IMR-90 (cell line): ENCODE results near the gene SRGAP3. TPM values are rescaled to one million over a fixed set of nuclear protein-coding genes. Genes with fewer than 3 reads are reported as not detected.

Experiments used
- ATAC-seq: fragments of 200-7000 bp; cut with Tn5 transposase; 2 replicates; pipeline ENCODE4 v1.9.1; 2020; ENCODE audit warnings: low read depth, mild to moderate bottlenecking, moderate library complexity
- BruUV-seq: library from RNA; stranded (reverse); fragments of 400-500 nt; replicated peaks from 2 replicates; lab custom pipeline; 2021; lab: Mats Ljungman, UMichigan
- CTCF ChIA-PET: fragments of 300-600 bp; formaldehyde crosslinking; extraction: SDS; loops from one replicate; lab custom pipeline; 2021; ENCODE audit warnings: antibody characterized with exemption; lab: Yijun Ruan, JAX
- POLR2A ChIA-PET: fragments of 300-600 bp; sonication (Branson Sonifier 250); formaldehyde crosslinking; loops from one replicate; lab custom pipeline; 2022; ENCODE audit warnings: antibody characterized with exemption; ENCODE audit not compliant: unreplicated experiment; lab: Charles Lee
- DNase-seq: peaks from one replicate; pipeline ENCODE4 v3.0.0; 2013
- H2AFZ ChIP-seq: replicated peaks from 2 replicates; pipeline ENCODE3; 2013; ENCODE audit warnings: low read length, mild to moderate bottlenecking; ENCODE audit not compliant: poor library complexity
- H2AK5ac ChIP-seq: 2 replicates; pipeline ENCODE4 v1.6.1; 2013; ENCODE audit warnings: low read depth, low read length, inconsistent platforms
- H2AK9ac ChIP-seq: replicated peaks from 2 replicates; pipeline ENCODE3; 2013; ENCODE audit warnings: mild to moderate bottlenecking, low read depth, low read length, moderate library complexity; ENCODE audit not compliant: poor library complexity
- H2BK120ac ChIP-seq: 2 replicates; pipeline ENCODE4 v1.6.1; 2013; ENCODE audit warnings: low read depth, low read length, inconsistent platforms
- H2BK15ac ChIP-seq: 3 replicates; pipeline ENCODE4 v1.6.1; 2013; ENCODE audit warnings: low read depth, low read length, inconsistent platforms
- H2BK20ac ChIP-seq: 2 replicates; pipeline ENCODE4 v1.6.1; 2013; ENCODE audit warnings: low read depth, mild to moderate bottlenecking, inconsistent platforms, low read length, moderate library complexity
- H2BK5ac ChIP-seq: 2 replicates; pipeline ENCODE4 v1.6.1; 2013; ENCODE audit warnings: mild to moderate bottlenecking, low read depth, low read length, inconsistent platforms; ENCODE audit not compliant: poor library complexity, severe bottlenecking
- H3K14ac ChIP-seq: replicated peaks from 2 replicates; pipeline ENCODE4 v1.6.1; 2013; ENCODE audit warnings: low read depth, low read length, inconsistent platforms
- H3K18ac ChIP-seq: 2 replicates; pipeline ENCODE4 v1.6.1; 2013; ENCODE audit warnings: low read depth, low read length, control low read depth
- H3K23ac ChIP-seq: 2 replicates; pipeline ENCODE4 v1.6.1; 2013; ENCODE audit warnings: low read depth, low read length, inconsistent platforms
- H3K27ac ChIP-seq: 2 replicates; pipeline ENCODE4 v1.5.1; 2013; ENCODE audit warnings: mild to moderate bottlenecking, control low read depth, low read length; ENCODE audit not compliant: insufficient read depth
- H3K27me3 ChIP-seq: 2 replicates; pipeline ENCODE4 v1.6.1; 2013; ENCODE audit warnings: low read length; ENCODE audit not compliant: control insufficient read depth, insufficient read depth
- H3K36me3 ChIP-seq: 2 replicates; pipeline ENCODE4 v1.6.1; 2013; ENCODE audit warnings: low read length, mixed read lengths; ENCODE audit not compliant: control insufficient read depth, insufficient read depth
- H3K4ac ChIP-seq: 2 replicates; pipeline ENCODE4 v1.6.1; 2013; ENCODE audit warnings: low read depth, low read length, inconsistent platforms
- H3K4me1 ChIP-seq: 2 replicates; pipeline ENCODE4 v1.6.1; 2013; ENCODE audit warnings: low read length, mixed read lengths; ENCODE audit not compliant: control insufficient read depth, insufficient read depth
- H3K4me2 ChIP-seq: 2 replicates; pipeline ENCODE4 v1.6.1; 2013; ENCODE audit warnings: low read depth, mild to moderate bottlenecking, control low read depth, low read length, moderate library complexity
- H3K4me3 ChIP-seq: 2 replicates; pipeline ENCODE4 v1.5.1; 2013; ENCODE audit warnings: low read depth, mild to moderate bottlenecking, control low read depth, low read length, moderate library complexity; ENCODE audit not compliant: insufficient read depth
- H3K56ac ChIP-seq: 2 replicates; pipeline ENCODE4 v1.6.1; 2013; ENCODE audit warnings: low read length, inconsistent platforms; ENCODE audit not compliant: insufficient read depth; ENCODE audit errors: extremely low read depth
- H3K79me1 ChIP-seq, 2 experiments: 2 replicates each; pipeline ENCODE4 v1.6.1; 2013; ENCODE audit warnings: low read length in 2 of 2, inconsistent platforms in 1 of 2, low read depth in 1 of 2
- H3K9ac ChIP-seq: 2 replicates; pipeline ENCODE4 v1.6.1; 2013; ENCODE audit warnings: low read depth, low read length, control low read depth
- H3K9me1 ChIP-seq: 2 replicates; pipeline ENCODE4 v1.6.1; 2013; ENCODE audit warnings: low read length, inconsistent platforms; ENCODE audit not compliant: insufficient read depth
- H3K9me3 ChIP-seq: 2 replicates; pipeline ENCODE4 v1.6.1; 2013; ENCODE audit warnings: low read length; ENCODE audit not compliant: control insufficient read depth, insufficient read depth
- H4K20me1 ChIP-seq: 2 replicates; pipeline ENCODE4 v1.6.1; 2013; ENCODE audit warnings: low read length, inconsistent platforms; ENCODE audit not compliant: insufficient read depth
- H4K5ac ChIP-seq: 2 replicates; pipeline ENCODE4 v1.6.1; 2013; ENCODE audit warnings: mild to moderate bottlenecking, low read depth, low read length, control low read depth
- H4K8ac ChIP-seq, 2 experiments: 2 replicates each; pipeline ENCODE4 v1.6.1; 2013; ENCODE audit warnings: low read depth in 2 of 2, low read length in 2 of 2, control low read depth in 1 of 2, inconsistent platforms in 1 of 2
- H4K91ac ChIP-seq: 2 replicates; pipeline ENCODE4 v1.6.1; 2013; ENCODE audit warnings: low read depth, low read length, inconsistent platforms; ENCODE audit not compliant: insufficient read depth
- BHLHE40 ChIP-seq: fragments of 150-350 bp; IDR thresholded peaks from 2 replicates; pipeline ENCODE4 v1.6.1; 2016; ENCODE audit warnings: mild to moderate bottlenecking, low read depth, low read length
- CHD1 ChIP-seq: IDR thresholded peaks from 2 replicates; pipeline ENCODE4 v1.6.1; 2012; ENCODE audit warnings: low read depth, low read length, improper control_type of control experiment
- CTCF ChIP-seq: conservative IDR thresholded peaks from 2 replicates; pipeline ENCODE4 v1.5.1; 2012; ENCODE audit warnings: mild to moderate bottlenecking, low read depth, low read length, improper control_type of control experiment
- FOS ChIP-seq: fragments of 150-350 bp; IDR thresholded peaks from 2 replicates; pipeline ENCODE4 v1.6.1; 2016; ENCODE audit warnings: low read depth, low read length
- MAFK ChIP-seq: IDR thresholded peaks from 2 replicates; pipeline ENCODE4 v1.6.1; 2012; ENCODE audit warnings: low read depth, low read length, improper control_type of control experiment
- MAZ ChIP-seq: IDR thresholded peaks from 2 replicates; pipeline ENCODE4 v1.6.1; 2012; ENCODE audit warnings: low read depth, mild to moderate bottlenecking, low read length, improper control_type of control experiment, moderate library complexity, borderline replicate concordance
- NFE2L2 ChIP-seq: fragments of 150-350 bp; IDR thresholded peaks from 2 replicates; pipeline ENCODE4 v1.6.1; 2016; ENCODE audit warnings: low read depth, mild to moderate bottlenecking, low read length
- POLR2A ChIP-seq: IDR thresholded peaks from 2 replicates; pipeline ENCODE4 v1.6.1; 2012; ENCODE audit warnings: mild to moderate bottlenecking, low read depth, low read length
- RAD21 ChIP-seq: IDR thresholded peaks from 2 replicates; pipeline ENCODE4 v1.6.1; 2012; ENCODE audit warnings: low read length, improper control_type of control experiment
- RCOR1 ChIP-seq: IDR thresholded peaks from 2 replicates; pipeline ENCODE4 v1.6.1; 2012; ENCODE audit warnings: mild to moderate bottlenecking, low read length, improper control_type of control experiment; ENCODE audit not compliant: insufficient replicate concordance
- RFX5 ChIP-seq: IDR thresholded peaks from 2 replicates; pipeline ENCODE4 v1.8.0; 2012; ENCODE audit warnings: low read depth, mild to moderate bottlenecking, low read length, moderate library complexity
- SMC3 ChIP-seq: fragments of 150-350 bp; IDR thresholded peaks from 2 replicates; pipeline ENCODE4 v1.6.1; 2016; ENCODE audit warnings: low read depth, mild to moderate bottlenecking, antibody characterized with exemption, low read length, moderate library complexity
- USF2 ChIP-seq: fragments of 150-350 bp; IDR thresholded peaks from 2 replicates; pipeline ENCODE4 v1.6.1; 2017; ENCODE audit warnings: mild to moderate bottlenecking, antibody characterized with exemption, low read length, low read depth
- WGBS, 2 experiments: methylation state at CpG; one replicate each; pipeline versions ENCODE4 v1.1.5 to v1.1.7; 2013; ENCODE audit warnings: missing lambda C conversion rate in 2 of 2; ENCODE audit not compliant: insufficient read length in 1 of 2; ENCODE audit errors: extremely low coverage in 2 of 2; 5-methylcytosine and 5-hydroxymethylcytosine counted together
- dilution Hi-C: fragments of 300-500 bp; cut with HindIII; formaldehyde crosslinking; loops from one replicate; pipeline ENCODE4 v1.14.3; 2018; ENCODE audit warnings: low sequenced_read_pairs; ENCODE audit not compliant: unreplicated experiment
- in situ Hi-C: fragments of 300-500 bp; cut with MboI; formaldehyde crosslinking; loops from 3 replicates; pipeline ENCODE4 v1.14.3; 2019; ENCODE audit warnings: low sequenced_read_pairs, inconsistent platforms, mixed read lengths
- intact Hi-C: fragments of 100-400 bp; cut with micrococcal nuclease; formaldehyde crosslinking; loops from 2 replicates; pipeline ENCODE4 v1.10.0; 2022
- polyA plus RNA-seq, 3 experiments: library from polyadenylated mRNA; depleted of rRNA; stranded (reverse); fragments of >200 nt; gene quantifications; 2 replicates each; pipeline ENCODE4 v1.2.3, GENCODE V29; 2012; ENCODE audit warnings: low replicate concordance in 1 of 3
- total RNA-seq: library from RNA; depleted of rRNA; stranded (reverse); fragments of >200 nt; gene quantifications from 2 replicates; pipeline ENCODE4 v1.2.3, GENCODE V29; 2012

SRGAP3 gene
- total and polyA plus RNA-seq, 2 of the 4 experiments (the other 2 are of a cell fraction): 0.68 to 1.4 TPM

- no peak overlapping the region for H2AK5ac ChIP-seq
- no peaks in the 10 kb centered on the region for H3K79me1 ChIP-seq
- no peak overlapping the region for H3K27ac ChIP-seq
- H4K8ac ChIP-seq: no peak overlapping the region
- H3K9me3 ChIP-seq: no peaks in the 10 kb centered on the region
- H3K14ac ChIP-seq: no peak overlapping the region
- H3K4me1 ChIP-seq: no peaks in the 10 kb centered on the region
- no peaks in the 10 kb centered on the region for H3K9me1 ChIP-seq
- H3K36me3 ChIP-seq: no peaks in the 10 kb centered on the region
- no peak overlapping the region for H2AFZ ChIP-seq
- H4K5ac ChIP-seq: no peak overlapping the region
- no peak overlapping the region for H3K56ac ChIP-seq
- no peak overlapping the region for H4K91ac ChIP-seq
- no peak overlapping the region for H3K4ac ChIP-seq
- BruUV-seq: no TSS peak
- no peak overlapping the region for H3K4me2 ChIP-seq
- H2BK20ac ChIP-seq: no peak overlapping the region
- dilution Hi-C loops (no loop called here), in situ Hi-C loops (no loop called here), intact Hi-C loops (no loop called here)
- H2AK9ac ChIP-seq: no peak overlapping the region
- H2BK15ac ChIP-seq: no peak overlapping the region
- 80% methylated on average over 3 of the region's 9 CpGs; no CpG with 5 or more reads in 1 of the 2 experiments for WGBS, 2 experiments
- POLR2A ChIA-PET: interaction anchor here (0.5 kb wide), 1 partner anchor 519 kb away, joined by 10 read pairs; no protein-coding TSS in a partner anchor
- TF ChIP-seq CTCF (no peak), POLR2A (no peak), MAFK (no peak), RFX5 (no peak), FOS (no peak), MAZ (no peak), RCOR1 (no peak), BHLHE40 (no peak), SMC3 (no peak), CHD1 (no peak), RAD21 (no peak), USF2 (no peak), NFE2L2 (no peak)
- ATAC-seq (no peak), DNase-seq (no peak)
- no peak overlapping the region for H3K23ac ChIP-seq
- no peak overlapping the region for H3K18ac ChIP-seq
- H2BK5ac ChIP-seq: no peak overlapping the region
- H3K4me3 ChIP-seq: no peak overlapping the region
- peaks cover 5% of the 10 kb centered on the region for H3K27me3 ChIP-seq
- CTCF ChIA-PET: interaction anchor here (1.0 kb wide), 1 partner anchor 322 kb away, joined by 3 read pairs; no protein-coding TSS in a partner anchor
- H2BK120ac ChIP-seq: no peak overlapping the region
- H4K20me1 ChIP-seq: no peaks in the 10 kb centered on the region
- H3K9ac ChIP-seq: no peak overlapping the region
Measured at GRCh38 chr3:8985876-8986275, 263.6 kb downstream of the SRGAP3 start.
